ENCODE results near the gene ALPK3. TPM values are rescaled to one million over a fixed set of nuclear protein-coding genes. Genes with fewer than 3 reads are reported as not detected.
A peak's percentile ranks its signal among the peaks of the same experiment; 100 is the strongest.

The ALPK3 gene
- total and polyA plus RNA-seq, 9 of the 15 experiments (the other 6 are each of a cell fraction or from before 2014, with no cell fraction given), result 0.04 to 1.0 (median 0.07) TPM; not detected in 2

DNA sequence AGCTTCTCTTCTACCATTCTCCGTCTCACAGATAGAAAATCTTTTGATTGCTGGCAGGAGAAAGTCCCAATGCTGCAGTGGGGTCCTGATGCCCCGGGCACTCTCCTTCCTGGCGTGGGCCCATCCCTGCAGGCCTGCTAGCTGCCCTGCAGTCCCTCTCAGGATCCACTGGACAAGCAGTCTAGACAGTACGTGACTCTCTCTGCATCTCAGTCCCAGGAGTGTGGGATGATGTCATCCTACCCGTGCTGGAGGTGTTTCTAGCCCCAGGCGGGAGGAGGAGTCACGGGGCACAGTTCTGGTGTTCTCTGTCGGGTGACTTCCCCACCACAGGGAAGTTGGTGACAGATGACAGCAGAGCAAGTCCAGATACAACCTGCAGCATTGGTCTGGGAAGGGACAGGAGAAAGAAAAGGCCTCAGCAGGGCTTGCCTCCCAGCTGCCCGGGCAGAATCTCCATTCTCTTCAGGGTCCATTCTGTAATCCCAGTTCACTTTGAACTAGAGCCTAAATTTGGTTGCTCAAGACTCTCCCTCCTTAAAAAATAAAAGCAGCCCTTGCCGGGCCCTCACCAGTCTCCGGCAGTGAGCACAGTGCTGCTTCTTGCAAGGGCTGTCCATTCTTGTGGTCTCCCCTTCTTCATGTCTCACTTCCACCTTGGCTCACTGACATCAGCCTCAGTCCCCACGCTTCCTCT, 97.9 kb downstream of the ALPK3 start (continued):
- TF ChIP-seq, protein P1, sequence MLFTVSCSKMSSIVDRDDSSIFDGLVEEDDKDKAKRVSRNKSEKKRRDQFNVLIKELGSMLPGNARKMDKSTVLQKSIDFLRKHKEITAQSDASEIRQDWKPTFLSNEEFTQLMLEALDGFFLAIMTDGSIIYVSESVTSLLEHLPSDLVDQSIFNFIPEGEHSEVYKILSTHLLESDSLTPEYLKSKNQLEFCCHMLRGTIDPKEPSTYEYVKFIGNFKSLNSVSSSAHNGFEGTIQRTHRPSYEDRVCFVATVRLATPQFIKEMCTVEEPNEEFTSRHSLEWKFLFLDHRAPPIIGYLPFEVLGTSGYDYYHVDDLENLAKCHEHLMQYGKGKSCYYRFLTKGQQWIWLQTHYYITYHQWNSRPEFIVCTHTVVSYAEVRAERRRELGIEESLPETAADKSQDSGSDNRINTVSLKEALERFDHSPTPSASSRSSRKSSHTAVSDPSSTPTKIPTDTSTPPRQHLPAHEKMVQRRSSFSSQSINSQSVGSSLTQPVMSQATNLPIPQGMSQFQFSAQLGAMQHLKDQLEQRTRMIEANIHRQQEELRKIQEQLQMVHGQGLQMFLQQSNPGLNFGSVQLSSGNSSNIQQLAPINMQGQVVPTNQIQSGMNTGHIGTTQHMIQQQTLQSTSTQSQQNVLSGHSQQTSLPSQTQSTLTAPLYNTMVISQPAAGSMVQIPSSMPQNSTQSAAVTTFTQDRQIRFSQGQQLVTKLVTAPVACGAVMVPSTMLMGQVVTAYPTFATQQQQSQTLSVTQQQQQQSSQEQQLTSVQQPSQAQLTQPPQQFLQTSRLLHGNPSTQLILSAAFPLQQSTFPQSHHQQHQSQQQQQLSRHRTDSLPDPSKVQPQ (CRISPR knock-in tag; IDR thresholded peaks at IDR 0.05; ENCODE audit: borderline replicate concordance), result no peak
- TF ChIP-seq, protein P2, sequence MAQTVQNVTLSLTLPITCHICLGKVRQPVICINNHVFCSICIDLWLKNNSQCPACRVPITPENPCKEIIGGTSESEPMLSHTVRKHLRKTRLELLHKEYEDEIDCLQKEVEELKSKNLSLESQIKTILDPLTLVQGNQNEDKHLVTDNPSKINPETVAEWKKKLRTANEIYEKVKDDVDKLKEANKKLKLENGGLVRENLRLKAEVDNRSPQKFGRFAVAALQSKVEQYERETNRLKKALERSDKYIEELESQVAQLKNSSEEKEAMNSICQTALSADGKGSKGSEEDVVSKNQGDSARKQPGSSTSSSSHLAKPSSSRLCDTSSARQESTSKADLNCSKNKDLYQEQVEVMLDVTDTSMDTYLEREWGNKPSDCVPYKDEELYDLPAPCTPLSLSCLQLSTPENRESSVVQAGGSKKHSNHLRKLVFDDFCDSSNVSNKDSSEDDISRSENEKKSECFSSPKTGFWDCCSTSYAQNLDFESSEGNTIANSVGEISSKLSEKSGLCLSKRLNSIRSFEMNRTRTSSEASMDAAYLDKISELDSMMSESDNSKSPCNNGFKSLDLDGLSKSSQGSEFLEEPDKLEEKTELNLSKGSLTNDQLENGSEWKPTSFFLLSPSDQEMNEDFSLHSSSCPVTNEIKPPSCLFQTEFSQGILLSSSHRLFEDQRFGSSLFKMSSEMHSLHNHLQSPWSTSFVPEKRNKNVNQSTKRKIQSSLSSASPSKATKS (CRISPR knock-in tag; IDR thresholded peaks at IDR 0.05), result no peak
- TF ChIP-seq NFATC3 (IDR thresholded peaks at IDR 0.05) (no peak), NRF1 (conservative IDR thresholded peaks at IDR 0.05 in 1 of 2, IDR thresholded peaks at IDR 0.05 in 1 of 2) (peak; percentile 21 to 49; a peak in 1 of 4 replicates), RFX5 (IDR thresholded peaks at IDR 0.05; ENCODE audit: low read depth, low read length) (peak; percentile 87), FOS (IDR thresholded peaks at IDR 0.05; ENCODE audit: extremely low read depth, insufficient read length) (no peak), ZNF778 (CRISPR knock-in tag; IDR thresholded peaks at IDR 0.05) (no peak), HIVEP1 (CRISPR knock-in tag; IDR thresholded peaks at IDR 0.05) (no peak), ZNF282 (CRISPR knock-in tag; IDR thresholded peaks at IDR 0.05) (no peak), ZNF445 (CRISPR knock-in tag; IDR thresholded peaks at IDR 0.05; ENCODE audit: low read depth) (no peak), HEY1 (CRISPR knock-in tag; IDR thresholded peaks at IDR 0.05; ENCODE audit: borderline replicate concordance) (no peak), SMARCA4 (IDR thresholded peaks at IDR 0.05) (peak; percentile 62; the same call in 1 of the 2 replicates), ZBTB7A (IDR thresholded peaks at IDR 0.05; ENCODE audit: borderline replicate concordance, control insufficient read depth, low read depth, low read length) (no peak)
- TF ChIP-seq, protein P3, sequence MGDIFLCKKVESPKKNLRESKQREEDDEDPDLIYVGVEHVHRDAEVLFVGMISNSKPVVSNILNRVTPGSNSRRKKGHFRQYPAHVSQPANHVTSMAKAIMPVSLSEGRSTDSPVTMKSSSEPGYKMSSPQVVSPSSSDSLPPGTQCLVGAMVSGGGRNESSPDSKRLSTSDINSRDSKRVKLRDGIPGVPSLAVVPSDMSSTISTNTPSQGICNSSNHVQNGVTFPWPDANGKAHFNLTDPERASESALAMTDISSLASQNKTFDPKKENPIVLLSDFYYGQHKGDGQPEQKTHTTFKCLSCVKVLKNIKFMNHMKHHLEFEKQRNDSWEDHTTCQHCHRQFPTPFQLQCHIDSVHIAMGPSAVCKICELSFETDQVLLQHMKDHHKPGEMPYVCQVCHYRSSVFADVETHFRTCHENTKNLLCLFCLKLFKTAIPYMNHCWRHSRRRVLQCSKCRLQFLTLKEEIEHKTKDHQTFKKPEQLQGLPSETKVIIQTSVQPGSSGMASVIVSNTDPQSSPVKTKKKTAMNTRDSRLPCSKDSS (IDR thresholded peaks at IDR 0.05; ENCODE audit: low read depth, partially characterized antibody), result no peak
- TF ChIP-seq, protein P4, sequence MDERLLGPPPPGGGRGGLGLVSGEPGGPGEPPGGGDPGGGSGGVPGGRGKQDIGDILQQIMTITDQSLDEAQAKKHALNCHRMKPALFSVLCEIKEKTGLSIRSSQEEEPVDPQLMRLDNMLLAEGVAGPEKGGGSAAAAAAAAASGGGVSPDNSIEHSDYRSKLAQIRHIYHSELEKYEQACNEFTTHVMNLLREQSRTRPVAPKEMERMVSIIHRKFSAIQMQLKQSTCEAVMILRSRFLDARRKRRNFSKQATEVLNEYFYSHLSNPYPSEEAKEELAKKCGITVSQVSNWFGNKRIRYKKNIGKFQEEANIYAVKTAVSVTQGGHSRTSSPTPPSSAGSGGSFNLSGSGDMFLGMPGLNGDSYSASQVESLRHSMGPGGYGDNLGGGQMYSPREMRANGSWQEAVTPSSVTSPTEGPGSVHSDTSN (CRISPR knock-in tag; IDR thresholded peaks at IDR 0.05; ENCODE audit: low read depth), result no peak
- TF ChIP-seq, protein P4 (tag; conservative IDR thresholded peaks at IDR 0.05; ENCODE audit: low read depth), result peak; percentile 55; the same call in 1 of the 2 replicates
- TF ChIP-seq, protein P5, sequence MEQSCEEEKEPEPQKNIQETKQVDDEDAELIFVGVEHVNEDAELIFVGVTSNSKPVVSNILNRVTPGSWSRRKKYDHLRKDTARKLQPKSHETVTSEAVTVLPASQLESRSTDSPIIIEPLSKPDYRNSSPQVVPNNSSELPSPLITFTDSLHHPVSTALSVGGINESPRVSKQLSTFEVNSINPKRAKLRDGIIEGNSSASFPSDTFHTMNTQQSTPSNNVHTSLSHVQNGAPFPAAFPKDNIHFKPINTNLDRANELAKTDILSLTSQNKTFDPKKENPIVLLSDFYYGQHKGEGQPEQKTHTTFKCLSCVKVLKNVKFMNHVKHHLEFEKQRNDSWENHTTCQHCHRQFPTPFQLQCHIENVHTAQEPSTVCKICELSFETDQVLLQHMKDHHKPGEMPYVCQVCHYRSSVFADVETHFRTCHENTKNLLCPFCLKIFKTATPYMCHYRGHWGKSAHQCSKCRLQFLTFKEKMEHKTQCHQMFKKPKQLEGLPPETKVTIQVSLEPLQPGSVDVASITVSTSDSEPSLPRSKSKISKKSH (CRISPR knock-in tag; IDR thresholded peaks at IDR 0.05), result no peak

Measured in K562 (cell line).